NT2/D1 (cell line): Measurements from ENCODE around the gene RFC1.
"Not testable (repeated sequence)": the region's sequence is repeated elsewhere in the genome, so short reads cannot be mapped to it uniquely, and the experiment has no call there.

Experiments used
- DNase-seq: peaks from one replicate; pipeline ENCODE4 v3.0.0-alpha.2; 2011; ENCODE audit warnings: low read depth, low spot score
- H3K27me3 ChIP-seq: 2 replicates; pipeline ENCODE4 v1.6.0; 2011; ENCODE audit warnings: mild to moderate bottlenecking; ENCODE audit not compliant: insufficient read length, insufficient read depth
- H3K36me3 ChIP-seq: 2 replicates; pipeline ENCODE4 v1.6.1; 2011; ENCODE audit warnings: mild to moderate bottlenecking, low read length, mixed read lengths; ENCODE audit not compliant: insufficient read depth, insufficient read length
- H3K4me1 ChIP-seq: 2 replicates; pipeline ENCODE4 v1.5.1; 2011; ENCODE audit not compliant: insufficient read depth, insufficient read length
- H3K4me3 ChIP-seq: 2 replicates; pipeline ENCODE4 v1.5.1; 2011; ENCODE audit warnings: low read depth; ENCODE audit not compliant: insufficient read length
- H3K9ac ChIP-seq: 2 replicates; pipeline ENCODE4 v1.6.0; 2011; ENCODE audit warnings: low read depth; ENCODE audit not compliant: insufficient read length
- H3K9me3 ChIP-seq: 2 replicates; pipeline ENCODE4 v1.5.1; 2011; ENCODE audit warnings: mild to moderate bottlenecking, low read length; ENCODE audit not compliant: insufficient read depth
- SUZ12 ChIP-seq: IDR thresholded peaks from 2 replicates; pipeline ENCODE4 v1.6.1; 2011; ENCODE audit not compliant: insufficient read length, insufficient read depth; ENCODE audit errors: extremely low read depth
- YY1 ChIP-seq: IDR thresholded peaks from 2 replicates; pipeline ENCODE4 v1.6.1; 2011; ENCODE audit not compliant: insufficient read length, insufficient read depth
- ZNF274 ChIP-seq: IDR thresholded peaks from 2 replicates; pipeline ENCODE4 v1.6.1; 2011; ENCODE audit warnings: mild to moderate bottlenecking, low read depth, low read length

Gene RFC1

DNA sequence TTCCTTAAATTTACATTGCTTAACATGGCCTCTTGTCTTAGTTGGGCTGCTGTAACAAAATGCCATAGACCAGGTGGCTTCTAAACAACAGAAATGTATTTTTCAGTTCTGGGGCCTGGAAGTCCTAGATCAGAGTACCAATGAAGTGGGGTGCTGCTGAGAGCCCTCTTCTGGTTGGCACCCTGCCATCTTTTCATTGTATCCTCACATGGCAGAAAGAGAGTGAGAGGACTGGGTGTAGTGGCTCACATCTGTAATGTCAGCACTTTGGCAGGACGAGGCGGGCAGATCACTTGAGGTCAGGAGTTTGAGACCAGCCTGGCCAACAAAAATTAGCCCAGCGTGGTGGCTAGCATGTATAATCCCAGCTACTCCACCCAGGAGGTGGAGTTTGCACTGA lies 28.5 kb upstream of the RFC1 start:
- Histone ChIP-seq H3K36me3 (no peaks in the 10 kb centered on the region), H3K9ac (no peak overlapping the region), H3K27me3 (no peaks in the 10 kb centered on the region), H3K9me3 (no peaks in the 10 kb centered on the region), H3K4me1 (no peaks in the 10 kb centered on the region), H3K4me3 (no peak overlapping the region)
- TF ChIP-seq SUZ12 (no peak), YY1 (no peak), ZNF274 (no peak)
- no peak for DNase-seq

DNA sequence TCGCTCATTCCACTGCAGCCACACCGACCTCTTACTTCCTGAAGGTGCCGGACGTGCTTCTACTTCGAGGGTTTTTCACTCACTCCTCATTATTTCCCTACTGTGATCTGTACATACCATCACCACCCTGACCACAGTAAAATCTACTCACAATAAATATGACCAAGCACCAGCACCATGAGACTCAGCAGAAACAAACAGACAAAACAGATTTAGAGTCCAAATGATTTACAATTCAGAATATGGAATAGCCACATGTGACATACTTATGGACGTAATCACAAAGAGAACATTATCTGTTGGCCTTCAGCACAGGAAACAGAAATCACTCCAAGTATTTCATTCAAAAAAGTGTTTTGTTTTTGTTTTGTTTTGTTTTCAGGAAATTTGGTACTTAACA lies 24.4 kb upstream of the RFC1 start:
- Histone ChIP-seq H3K36me3 (no peaks in the 10 kb centered on the region), H3K9ac (no peak overlapping the region), H3K27me3 (no peaks in the 10 kb centered on the region), H3K4me3 (no peak overlapping the region), H3K9me3 (no peaks in the 10 kb centered on the region), H3K4me1 (no peaks in the 10 kb centered on the region)
- TF ChIP-seq SUZ12 = no peak
- no peak for TF ChIP-seq ZNF274
- TF ChIP-seq YY1 = no peak
- DNase-seq = no peak

DNA sequence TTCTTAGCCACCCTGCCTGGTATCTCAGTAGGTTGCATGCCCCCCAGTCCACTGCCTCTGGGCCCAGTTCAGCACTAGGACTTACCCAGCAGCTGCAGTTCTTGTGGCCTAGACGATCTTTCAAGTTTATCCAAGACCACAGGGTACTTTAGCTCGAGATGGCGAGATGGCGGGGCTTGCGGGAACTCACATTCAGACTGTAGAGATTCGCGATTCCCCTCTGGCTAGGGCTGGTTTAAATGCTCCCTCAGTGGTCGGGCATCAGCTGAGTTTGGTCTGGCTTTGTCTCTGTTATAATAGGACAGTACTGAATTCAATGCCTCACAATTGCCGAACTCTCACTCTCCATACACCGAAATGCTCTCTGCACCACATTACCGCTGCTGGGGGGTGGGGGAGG lies 18.4 kb upstream of the RFC1 start:
- DNase-seq = no peak
- H3K4me1 ChIP-seq = no peaks in the 10 kb centered on the region
- TF ChIP-seq SUZ12 = no peak
- TF ChIP-seq YY1 = no peak
- TF ChIP-seq ZNF274 = no peak
- H3K36me3 ChIP-seq = no peaks in the 10 kb centered on the region
- no peak overlapping the region for H3K9ac ChIP-seq
- no peaks in the 10 kb centered on the region for H3K9me3 ChIP-seq
- no peak overlapping the region for H3K4me3 ChIP-seq
- no peaks in the 10 kb centered on the region for H3K27me3 ChIP-seq

DNA sequence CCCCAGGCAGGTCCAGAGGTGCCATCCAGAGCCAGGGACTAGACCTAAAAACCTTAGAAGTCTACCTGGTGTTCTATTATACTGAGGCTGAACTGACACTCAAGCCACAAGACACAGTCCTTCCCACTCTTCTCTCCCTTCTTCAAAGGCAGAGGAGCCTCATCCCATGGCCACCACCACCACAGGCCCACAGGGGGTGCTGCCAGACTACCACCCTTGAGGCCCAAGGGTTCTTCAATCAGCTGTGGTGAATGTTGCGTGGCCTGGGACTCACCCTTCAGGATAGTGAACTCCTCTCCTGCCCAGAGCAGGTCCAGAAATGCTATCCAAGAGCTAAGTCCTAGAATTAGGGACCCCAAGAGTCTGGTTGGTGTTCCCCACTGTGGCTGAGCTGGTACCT lies 17.5 kb upstream of the RFC1 start:
- Histone ChIP-seq H3K9ac (no peak overlapping the region), H3K9me3 (no peaks in the 10 kb centered on the region), H3K36me3 (no peaks in the 10 kb centered on the region), H3K4me1 (no peaks in the 10 kb centered on the region), H3K4me3 (no peak overlapping the region), H3K27me3 (no peaks in the 10 kb centered on the region)
- no peak for TF ChIP-seq SUZ12
- no peak for TF ChIP-seq ZNF274
- no peak for TF ChIP-seq YY1
- DNase-seq = no peak

DNA sequence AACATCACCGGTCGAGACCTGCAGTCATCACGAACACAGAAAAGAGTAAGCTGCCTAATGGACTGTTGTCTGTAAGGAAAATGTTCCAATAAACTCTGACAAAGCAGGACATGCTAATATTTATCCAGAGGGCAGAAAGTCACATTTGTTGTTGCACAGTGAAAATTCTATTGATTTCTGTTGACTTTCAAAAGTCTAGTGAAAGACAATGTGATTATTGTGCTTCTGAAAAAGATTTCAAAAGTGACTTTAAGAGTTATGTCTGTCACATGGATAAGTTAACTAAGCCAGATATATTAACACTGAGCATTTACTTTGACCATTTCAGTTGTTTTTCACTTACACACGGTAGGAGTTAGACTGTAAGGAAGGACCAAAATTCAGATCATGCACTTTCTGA lies 9.3 kb upstream of the RFC1 start:
- no peak for DNase-seq
- no peaks in the 10 kb centered on the region for H3K27me3 ChIP-seq
- no peaks in the 10 kb centered on the region for H3K4me1 ChIP-seq
- H3K9ac ChIP-seq = no peak overlapping the region
- TF ChIP-seq YY1 (no peak), SUZ12 (no peak), ZNF274 (no peak)
- H3K4me3 ChIP-seq = no peak overlapping the region
- no peaks in the 10 kb centered on the region for H3K36me3 ChIP-seq
- peaks cover 22% of the 10 kb centered on the region; the same call in 1 of the 2 replicates for H3K9me3 ChIP-seq

DNA sequence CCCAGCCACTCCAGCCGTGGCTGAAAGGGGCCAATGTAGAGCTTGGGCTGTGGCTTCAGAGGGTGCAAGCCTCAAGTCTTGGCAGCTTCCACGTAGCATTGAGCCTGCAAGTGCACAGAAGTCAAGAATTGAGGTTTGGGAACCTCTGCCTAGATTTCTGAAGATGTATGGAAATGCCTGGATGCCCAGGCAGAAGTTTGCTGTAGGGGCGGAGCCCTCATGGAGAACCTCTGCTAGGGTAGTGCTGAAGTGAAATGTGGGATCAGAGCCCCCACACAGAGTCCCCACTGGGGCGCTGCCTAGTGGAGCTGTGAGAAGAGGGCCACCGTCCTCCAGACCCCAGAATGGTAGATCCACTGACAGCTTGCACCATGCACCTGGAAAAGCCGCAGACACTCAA lies 5.0 kb upstream of the RFC1 start:
- not testable (repeated sequence) for H3K9ac ChIP-seq, DNase-seq, H3K36me3 ChIP-seq, H3K4me3 ChIP-seq, H3K27me3 ChIP-seq, H3K4me1 ChIP-seq
- H3K9me3 ChIP-seq = peaks cover 22% of the 10 kb centered on the region; the same call in 1 of the 2 replicates

DNA sequence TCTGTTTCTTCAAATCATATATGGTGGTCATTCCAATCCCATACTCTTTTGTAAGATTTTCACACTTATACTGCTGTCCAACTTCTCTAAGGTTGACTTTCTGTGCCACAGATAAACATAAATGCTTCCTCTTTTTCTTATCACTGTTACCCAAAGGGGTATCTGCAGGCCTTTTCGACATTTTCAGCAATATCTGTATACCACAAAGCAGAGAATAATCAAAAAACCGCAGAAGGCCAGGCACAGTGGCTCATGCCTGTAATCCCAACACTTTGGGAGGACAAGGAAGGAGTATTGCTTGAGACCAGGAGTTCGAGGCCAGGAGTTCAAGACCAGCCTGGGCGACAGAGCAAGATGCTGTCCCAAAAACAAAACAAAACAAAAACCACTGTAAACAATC lies 3.1 kb upstream of the RFC1 start:
- H3K9me3 ChIP-seq = peaks cover 22% of the 10 kb centered on the region; the same call in 1 of the 2 replicates
- H3K36me3 ChIP-seq = no peaks in the 10 kb centered on the region
- H3K4me1 ChIP-seq = no peaks in the 10 kb centered on the region
- H3K4me3 ChIP-seq = no peak overlapping the region
- no peak overlapping the region for H3K9ac ChIP-seq
- DNase-seq = no peak
- no peak for TF ChIP-seq SUZ12
- TF ChIP-seq ZNF274 = no peak
- H3K27me3 ChIP-seq = no peaks in the 10 kb centered on the region

DNA sequence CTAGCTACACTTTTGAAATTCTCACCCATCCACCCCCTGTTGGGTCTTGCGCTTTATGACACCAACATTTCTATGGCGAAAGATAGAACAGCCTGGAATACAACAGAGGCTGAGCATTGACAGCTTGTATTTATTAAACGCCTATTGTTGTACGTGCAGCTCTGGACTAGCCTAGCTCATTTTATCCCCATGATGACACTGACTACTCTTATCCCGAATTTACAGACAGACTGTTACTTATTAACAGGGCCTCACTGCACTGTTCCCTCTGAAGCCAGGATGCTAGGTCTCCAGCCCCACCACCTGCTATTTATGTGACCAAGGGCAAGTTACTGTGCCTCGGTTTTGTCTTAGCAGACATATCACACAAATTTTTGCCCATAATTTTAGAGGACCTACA lies 1.0 kb upstream of the RFC1 start:
- Histone ChIP-seq H3K36me3 (no peaks in the 10 kb centered on the region), H3K4me1 (no peaks in the 10 kb centered on the region), H3K4me3 (no peak overlapping the region), H3K9ac (no peak overlapping the region), H3K9me3 (peaks cover 15% of the 10 kb centered on the region; the same call in 1 of the 2 replicates), H3K27me3 (no peaks in the 10 kb centered on the region)
- DNase-seq = no peak
- TF ChIP-seq SUZ12 = no peak
- TF ChIP-seq YY1 = no peak
- TF ChIP-seq ZNF274 = no peak
